SU-DHL-6 (cell line): ENCODE results near the gene CYP11A1.
"Not testable (repeated sequence)": the region's sequence is repeated elsewhere in the genome, so short reads cannot be mapped to it uniquely, and the experiment has no call there.

Source experiments
- H2AFZ ChIP-seq: fragments of 200-600 bp; sonication (generic); 2 replicates; pipeline ENCODE4 v1.6.1; 2014; ENCODE audit warnings: low read depth, mild to moderate bottlenecking, moderate library complexity, mixed read lengths, antibody characterized with exemption, low read length; ENCODE audit not compliant: severe bottlenecking
- H3F3A ChIP-seq: fragments of 200-600 bp; shearing (Covaris generic); 2 replicates; pipeline ENCODE4 v1.6.0; 2016; ENCODE audit warnings: antibody characterized with exemption, mild to moderate bottlenecking; ENCODE audit not compliant: insufficient read depth
- H3K27ac ChIP-seq: fragments of 200-600 bp; sonication (generic); 2 replicates; pipeline ENCODE4 v1.5.1; 2016; ENCODE audit warnings: low read depth, mild to moderate bottlenecking, low read length, moderate library complexity, mixed read lengths
- H3K27me3 ChIP-seq: fragments of 200-600 bp; sonication (generic), shearing (Covaris generic); 2 replicates; pipeline ENCODE4 v1.6.0; 2014; ENCODE audit warnings: mild to moderate bottlenecking, low read length
- H3K36me3 ChIP-seq: fragments of 200-600 bp; sonication (generic); 2 replicates; pipeline ENCODE4 v1.6.1; 2014; ENCODE audit warnings: mild to moderate bottlenecking, low read length, mixed read lengths
- H3K4me2 ChIP-seq: fragments of 300-600, 200-600 bp; shearing (Covaris generic), sonication (generic); 2 replicates; pipeline ENCODE4 v1.6.0; 2014; ENCODE audit warnings: low read length, low read depth, mild to moderate bottlenecking; ENCODE audit not compliant: poor library complexity, severe bottlenecking
- H3K4me3 ChIP-seq: fragments of 200-600 bp; sonication (generic); 2 replicates; pipeline ENCODE4 v1.5.1; 2014; ENCODE audit warnings: antibody characterized with exemption, low read length, mild to moderate bottlenecking, mixed read lengths; ENCODE audit not compliant: insufficient read depth, poor library complexity, severe bottlenecking
- H3K79me2 ChIP-seq: fragments of 200-600 bp; sonication (generic); 2 replicates; pipeline ENCODE4 v1.6.1; 2014; ENCODE audit warnings: mild to moderate bottlenecking, low read length, moderate library complexity; ENCODE audit not compliant: insufficient read depth
- H3K9ac ChIP-seq: fragments of 200-600 bp; sonication (generic); 2 replicates; pipeline ENCODE4 v1.7.0; 2014; ENCODE audit warnings: mild to moderate bottlenecking, low read length
- H3K9me2 ChIP-seq: fragments of 200-600 bp; sonication (generic); replicated peaks from 2 replicates; pipeline ENCODE4 v1.6.1; 2014; ENCODE audit warnings: low read length; ENCODE audit not compliant: insufficient read depth
- H3K9me3 ChIP-seq: fragments of 200-600 bp; sonication (generic); 2 replicates; pipeline ENCODE4 v1.6.1; 2014; ENCODE audit warnings: low read length, mixed read lengths; ENCODE audit not compliant: insufficient read depth
- H4K20me1 ChIP-seq: fragments of 200-600 bp; sonication (generic); 2 replicates; pipeline ENCODE4 v1.6.1; 2014; ENCODE audit warnings: low read depth, mild to moderate bottlenecking, antibody characterized with exemption, low read length, moderate library complexity, mixed read lengths
- EZH2phosphoT487 ChIP-seq: fragments of 200-600 bp; sonication (generic), shearing (Covaris generic); conservative IDR thresholded peaks from 2 replicates; pipeline ENCODE4 v1.6.1; 2018; ENCODE audit warnings: mild to moderate bottlenecking, antibody characterized with exemption, low read length, moderate library complexity, mixed read lengths
- TF ChIP-seq, protein P1 (sequence below): fragments of 200-600 bp; sonication (generic); IDR thresholded peaks from one replicate; pipeline ENCODE4 v1.5.1; 2017; ENCODE audit warnings: antibody characterized with exemption, mild to moderate bottlenecking, low read length, moderate library complexity; ENCODE audit not compliant: insufficient read depth, poor library complexity, severe bottlenecking

The CYP11A1 gene

DNA sequence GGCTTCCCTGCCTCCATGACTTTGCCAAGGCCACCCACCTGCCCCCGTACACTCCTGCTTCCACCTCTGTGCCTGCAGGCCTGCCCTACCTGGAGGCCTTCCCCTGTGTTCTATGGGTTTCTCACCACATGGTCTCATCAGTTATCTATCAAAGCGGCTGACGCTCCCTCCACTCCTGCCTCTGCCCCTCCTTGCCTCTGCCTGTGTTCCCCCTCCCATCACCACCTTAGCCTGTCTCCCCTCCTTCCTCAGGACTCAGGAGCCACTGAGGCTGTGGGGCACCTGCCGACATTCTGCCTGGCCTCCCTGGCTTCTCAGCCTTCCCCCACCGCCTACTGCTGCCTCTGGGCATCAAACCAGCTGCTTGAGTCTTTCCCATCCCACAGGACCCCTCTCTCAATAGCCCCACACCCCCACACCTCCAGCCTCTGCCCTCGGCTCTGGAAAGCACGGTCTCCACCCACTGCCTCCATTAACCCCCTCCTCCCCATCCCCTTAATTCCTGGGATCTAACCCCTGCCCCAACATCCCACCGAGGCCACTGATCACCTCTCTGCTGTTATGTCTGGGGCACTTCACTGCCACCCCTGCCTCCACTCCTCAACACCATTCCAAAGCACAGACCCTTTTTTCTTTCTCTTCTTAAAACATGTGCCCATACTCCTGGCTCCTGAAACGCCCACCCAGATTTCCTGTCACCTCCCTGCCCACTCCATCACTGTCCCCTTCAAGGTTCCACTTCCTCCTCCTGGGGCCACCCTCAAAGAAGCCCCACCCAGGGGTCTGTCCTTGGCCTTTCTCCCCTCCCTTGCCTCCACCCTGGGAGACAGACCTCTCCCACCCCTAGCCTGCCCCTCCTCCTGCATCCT is 24.4 kb upstream of the CYP11A1 start:
- Histone ChIP-seq H4K20me1 (no peaks in the 10 kb centered on the region), H3K27ac (no peak overlapping the region), H3K36me3 (no peaks in the 10 kb centered on the region), H3K27me3 (no peaks in the 10 kb centered on the region), H3K9ac (no peak overlapping the region), H2AFZ (no peak overlapping the region), H3K9me3 (no peaks in the 10 kb centered on the region), H3F3A (no peaks in the 10 kb centered on the region), H3K79me2 (no peaks in the 10 kb centered on the region), H3K4me3 (no peak overlapping the region), H3K9me2 (no peaks in the 10 kb centered on the region), H3K4me2 (no peak overlapping the region)
- TF ChIP-seq, protein P1, sequence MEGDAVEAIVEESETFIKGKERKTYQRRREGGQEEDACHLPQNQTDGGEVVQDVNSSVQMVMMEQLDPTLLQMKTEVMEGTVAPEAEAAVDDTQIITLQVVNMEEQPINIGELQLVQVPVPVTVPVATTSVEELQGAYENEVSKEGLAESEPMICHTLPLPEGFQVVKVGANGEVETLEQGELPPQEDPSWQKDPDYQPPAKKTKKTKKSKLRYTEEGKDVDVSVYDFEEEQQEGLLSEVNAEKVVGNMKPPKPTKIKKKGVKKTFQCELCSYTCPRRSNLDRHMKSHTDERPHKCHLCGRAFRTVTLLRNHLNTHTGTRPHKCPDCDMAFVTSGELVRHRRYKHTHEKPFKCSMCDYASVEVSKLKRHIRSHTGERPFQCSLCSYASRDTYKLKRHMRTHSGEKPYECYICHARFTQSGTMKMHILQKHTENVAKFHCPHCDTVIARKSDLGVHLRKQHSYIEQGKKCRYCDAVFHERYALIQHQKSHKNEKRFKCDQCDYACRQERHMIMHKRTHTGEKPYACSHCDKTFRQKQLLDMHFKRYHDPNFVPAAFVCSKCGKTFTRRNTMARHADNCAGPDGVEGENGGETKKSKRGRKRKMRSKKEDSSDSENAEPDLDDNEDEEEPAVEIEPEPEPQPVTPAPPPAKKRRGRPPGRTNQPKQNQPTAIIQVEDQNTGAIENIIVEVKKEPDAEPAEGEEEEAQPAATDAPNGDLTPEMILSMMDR: no peak
- no peak for TF ChIP-seq EZH2phosphoT487

DNA sequence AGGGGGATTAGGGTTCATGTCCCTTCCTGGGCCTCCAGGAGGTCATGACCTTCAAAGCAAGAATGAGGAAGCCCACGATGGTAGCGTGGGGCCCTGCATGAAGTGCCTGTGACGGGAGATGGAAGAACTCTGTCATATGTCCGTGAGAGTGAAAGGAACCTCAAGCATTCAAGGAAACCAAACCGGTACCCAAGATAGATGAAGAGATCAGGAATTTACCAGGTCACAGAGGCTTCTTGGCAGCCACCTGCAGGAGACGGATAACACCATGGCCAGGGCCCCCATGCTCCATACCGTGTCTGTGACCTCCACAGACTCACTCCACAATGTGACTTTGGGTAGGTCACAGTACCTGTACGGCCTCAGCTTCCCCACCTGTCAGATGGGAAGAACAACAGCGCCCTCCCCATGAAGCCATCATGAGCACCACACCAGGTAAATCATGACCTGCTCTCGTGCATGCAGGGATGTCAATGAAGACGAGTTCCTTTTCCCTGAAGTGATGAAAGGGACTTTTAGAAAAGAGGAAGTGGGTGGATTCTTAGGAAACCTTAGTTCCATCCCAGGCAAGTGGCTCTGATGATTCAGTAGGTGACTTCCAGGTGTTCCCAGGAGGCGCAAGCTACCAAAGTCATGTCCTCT is 23.3 kb upstream of the CYP11A1 start:
- Histone ChIP-seq H3K27ac (no peak overlapping the region), H3K4me2 (no peak overlapping the region)
- no peak for TF ChIP-seq EZH2phosphoT487

DNA sequence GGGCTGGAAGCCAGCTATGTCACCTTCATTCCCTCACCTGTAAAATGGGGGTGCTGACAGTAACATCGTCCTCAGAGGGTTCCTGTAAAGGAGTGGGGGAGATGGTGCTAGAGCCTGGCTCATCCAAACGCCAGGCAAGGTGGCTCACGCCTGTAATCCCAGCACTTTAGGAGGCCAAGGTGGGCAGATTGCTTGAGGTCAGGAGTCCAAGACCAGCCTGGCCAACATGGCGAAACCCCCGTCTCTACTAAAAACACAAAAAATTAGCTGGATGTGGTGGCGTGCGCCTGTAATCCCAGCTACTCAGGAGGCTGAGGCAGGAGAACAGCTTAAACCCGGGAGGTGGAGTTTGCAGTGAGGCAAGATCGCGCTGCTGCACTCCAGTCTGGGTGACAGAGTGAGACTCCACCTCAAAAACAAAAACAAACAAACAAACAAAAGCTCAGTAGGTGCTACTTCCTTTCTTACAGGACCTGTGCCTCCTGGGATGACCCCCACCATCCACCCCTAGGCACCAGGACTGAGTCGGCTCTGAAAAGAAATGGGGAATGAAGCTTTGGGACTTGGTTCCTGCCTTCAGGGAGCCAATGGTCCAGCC is 22.7 kb upstream of the CYP11A1 start:
- not testable (repeated sequence) for H3K9me3 ChIP-seq

More for the DNA sequence above, 23.3 kb upstream of the CYP11A1 start:
- no peak overlapping the region for H2AFZ ChIP-seq
- H3K79me2 ChIP-seq: no peaks in the 10 kb centered on the region
- no peaks in the 10 kb centered on the region for H3K36me3 ChIP-seq
- no peaks in the 10 kb centered on the region for H3K27me3 ChIP-seq
- no peak overlapping the region for H3K4me3 ChIP-seq
- H4K20me1 ChIP-seq: no peaks in the 10 kb centered on the region
- H3K9ac ChIP-seq: no peak overlapping the region
- H3K9me3 ChIP-seq: no peaks in the 10 kb centered on the region
- H3F3A ChIP-seq: no peaks in the 10 kb centered on the region
- H3K9me2 ChIP-seq: no peaks in the 10 kb centered on the region

DNA sequence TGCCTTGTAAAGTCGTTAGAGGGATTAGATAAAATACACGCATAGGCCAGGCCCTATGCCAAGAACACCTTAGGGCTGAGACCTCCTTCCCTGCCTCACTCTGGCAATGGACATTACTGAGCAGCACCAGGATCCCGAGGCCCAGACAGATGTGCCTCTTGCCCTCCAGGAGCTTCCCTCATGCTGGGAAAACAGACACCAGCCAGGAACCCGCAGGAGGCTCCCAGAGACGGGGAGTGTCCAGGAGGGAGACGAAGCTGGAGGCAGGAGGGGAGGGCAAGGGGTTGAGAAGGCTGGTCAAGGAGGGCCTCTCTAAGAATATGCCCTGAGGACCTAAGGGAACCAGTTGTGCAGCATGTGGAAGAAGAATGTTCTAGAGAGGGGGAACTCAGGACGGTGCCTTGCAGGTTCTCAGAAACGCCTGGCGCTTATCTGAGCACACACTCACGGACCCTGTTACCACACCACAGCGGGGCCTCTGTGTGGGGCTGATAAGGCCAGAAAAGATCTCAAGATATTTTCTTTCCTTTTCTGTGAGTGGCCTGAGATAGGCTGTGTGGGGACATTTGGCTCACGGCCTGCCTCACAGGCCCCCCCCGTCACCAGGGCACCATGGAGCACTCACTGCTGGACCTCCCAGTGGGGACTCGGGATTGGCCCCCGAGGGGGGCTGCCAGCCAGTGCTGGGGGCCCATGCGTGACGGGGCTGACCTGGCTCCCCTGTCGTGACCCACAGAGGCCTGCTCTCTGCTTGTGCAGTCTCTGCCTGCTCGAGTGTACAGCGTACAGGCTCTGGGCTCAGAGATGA is 22.0 kb upstream of the CYP11A1 start:
- Histone ChIP-seq H2AFZ (no peak overlapping the region), H3K36me3 (no peaks in the 10 kb centered on the region), H3K27ac (no peak overlapping the region), H3K4me2 (no peak overlapping the region), H3K79me2 (no peaks in the 10 kb centered on the region), H3K9ac (no peak overlapping the region), H3K9me2 (no peaks in the 10 kb centered on the region), H3K9me3 (no peaks in the 10 kb centered on the region), H3K27me3 (no peaks in the 10 kb centered on the region), H4K20me1 (no peaks in the 10 kb centered on the region), H3F3A (no peaks in the 10 kb centered on the region; the same call in 1 of the 2 replicates), H3K4me3 (no peak overlapping the region)
- no peak for TF ChIP-seq EZH2phosphoT487
- TF ChIP-seq, protein P1: no peak

More for the DNA sequence above, 22.7 kb upstream of the CYP11A1 start:
- H3K9me2 ChIP-seq, H3K4me2 ChIP-seq, H3K36me3 ChIP-seq, H3F3A ChIP-seq, H4K20me1 ChIP-seq, H3K27ac ChIP-seq, H3K79me2 ChIP-seq, H3K27me3 ChIP-seq, H3K4me3 ChIP-seq, H3K9ac ChIP-seq, H2AFZ ChIP-seq: not testable (repeated sequence)
